Measurements from ENCODE around the gene ZNF536. TPM values are rescaled to one million over a fixed set of nuclear protein-coding genes. Genes with fewer than 3 reads are reported as not detected.

Gene ZNF536
- polyA plus RNA-seq, 1 donor (not counting 4 experiments of a cell fraction or from before 2014, with no cell fraction given): not detected

GRCh38 chr19:30596813-30597399 is 224.7 kb downstream of the ZNF536 start:
- peaks cover 6% of the 10 kb centered on the region for H3K9me3 ChIP-seq (ENCODE audit: control insufficient read depth, low read depth, low read length)
- H3K27me3 ChIP-seq (ENCODE audit: control insufficient read depth, extremely low read depth, insufficient read depth, low read length): no peaks in the 10 kb centered on the region
- H3K36me3 ChIP-seq (ENCODE audit: control insufficient read depth in 2 of 2, extremely low read depth in 1 of 2, insufficient read depth in 2 of 2, low read length in 2 of 2): no peaks in the 10 kb centered on the region
- H3K4me1 ChIP-seq (ENCODE audit: control insufficient read depth, extremely low read depth, insufficient read depth, low read length): no peaks in the 10 kb centered on the region
- dilution Hi-C loops (cut with MboI; ENCODE audit: extremely low pct_ligation_motif_present, low sequenced_read_pairs): no loop called here
- H3K27ac ChIP-seq (ENCODE audit: control insufficient read depth, insufficient read depth, low read length): no peak overlapping the region
- DNase-seq (ENCODE audit: low read depth, low spot score): no peak
- H3K4me2 ChIP-seq (ENCODE audit: control insufficient read depth, extremely low read depth, insufficient read depth, low read depth, low read length): no peak overlapping the region
- H3K9ac ChIP-seq (ENCODE audit: control insufficient read depth, extremely low read depth, insufficient read depth, low read length): no peak overlapping the region
- no peaks in the 10 kb centered on the region for H3K9me1 ChIP-seq (ENCODE audit: control insufficient read depth, extremely low read depth, insufficient read depth, low read length)
- H2AFZ ChIP-seq (ENCODE audit: control insufficient read depth, low read length): no peak overlapping the region
- H3K4me3 ChIP-seq (ENCODE audit: control insufficient read depth in 2 of 3, extremely low read depth in 1 of 3, insufficient read depth in 2 of 3, low read depth in 1 of 3, low read length in 3 of 3): no peak overlapping the region
- H4K20me1 ChIP-seq (ENCODE audit: control insufficient read depth, extremely low read depth, insufficient read depth, low read length): no peaks in the 10 kb centered on the region
- H3K79me2 ChIP-seq (ENCODE audit: control insufficient read depth, insufficient read depth, low read length): no peaks in the 10 kb centered on the region
- no peak for TF ChIP-seq CTCF (optimal IDR thresholded peaks at IDR 0.05 in 1 of 3, IDR thresholded peaks at IDR 0.05 in 1 of 3, conservative IDR thresholded peaks at IDR 0.05 in 1 of 3; ENCODE audit: extremely low read depth in 1 of 3, insufficient read depth in 2 of 3, low read length in 3 of 3)
- no peak for TF ChIP-seq EZH2 (IDR thresholded peaks at IDR 0.05; ENCODE audit: low read length)
- FAIRE-seq: no peak

- H3K4me3 ChIP-seq (ENCODE audit: control insufficient read depth in 2 of 3, extremely low read depth in 1 of 3, insufficient read depth in 2 of 3, low read depth in 1 of 3, low read length in 3 of 3): no peak overlapping the region
Measured at GRCh38 chr19:30598688-30599087, 226.5 kb downstream of the ZNF536 start.

More at GRCh38 chr19:30598688-30599087, 226.5 kb downstream of the ZNF536 start:
- Histone ChIP-seq H3K27me3 (ENCODE audit: control insufficient read depth, extremely low read depth, insufficient read depth, low read length) (no peaks in the 10 kb centered on the region), H3K79me2 (ENCODE audit: control insufficient read depth, insufficient read depth, low read length) (no peaks in the 10 kb centered on the region), H3K9me1 (ENCODE audit: control insufficient read depth, extremely low read depth, insufficient read depth, low read length) (no peaks in the 10 kb centered on the region), H3K4me1 (ENCODE audit: control insufficient read depth, extremely low read depth, insufficient read depth, low read length) (no peaks in the 10 kb centered on the region), H3K36me3 (ENCODE audit: control insufficient read depth in 2 of 2, extremely low read depth in 1 of 2, insufficient read depth in 2 of 2, low read length in 2 of 2) (no peaks in the 10 kb centered on the region), H3K4me2 (ENCODE audit: control insufficient read depth, extremely low read depth, insufficient read depth, low read depth, low read length) (no peak overlapping the region), H4K20me1 (ENCODE audit: control insufficient read depth, extremely low read depth, insufficient read depth, low read length) (no peaks in the 10 kb centered on the region), H3K9ac (ENCODE audit: control insufficient read depth, extremely low read depth, insufficient read depth, low read length) (no peak overlapping the region), H2AFZ (ENCODE audit: control insufficient read depth, low read length) (no peak overlapping the region), H3K27ac (ENCODE audit: control insufficient read depth, insufficient read depth, low read length) (no peak overlapping the region), H3K9me3 (ENCODE audit: control insufficient read depth, low read depth, low read length) (peaks cover 6% of the 10 kb centered on the region)
- DNase-seq (ENCODE audit: low read depth, low spot score) (no peak), FAIRE-seq (no peak)
- TF ChIP-seq CTCF (optimal IDR thresholded peaks at IDR 0.05 in 1 of 3, IDR thresholded peaks at IDR 0.05 in 1 of 3, conservative IDR thresholded peaks at IDR 0.05 in 1 of 3; ENCODE audit: extremely low read depth in 1 of 3, insufficient read depth in 2 of 3, low read length in 3 of 3) (no peak), EZH2 (IDR thresholded peaks at IDR 0.05; ENCODE audit: low read length) (no peak)
- dilution Hi-C loops (cut with MboI; ENCODE audit: extremely low pct_ligation_motif_present, low sequenced_read_pairs): no loop called here

Measured in keratinocyte (primary cell).